Endodermal cell (in vitro differentiated cells): ENCODE results near the gene ALKBH7. TPM values are rescaled to one million over a fixed set of nuclear protein-coding genes. Genes with fewer than 3 reads are reported as not detected.
A peak's percentile ranks its signal among the peaks of the same experiment; 100 is the strongest.

Experiments
- DNase-seq: peaks from one replicate; pipeline ENCODE4 v3.0.0-alpha.2; 2017
- H3K27ac ChIP-seq: 2 replicates; pipeline ENCODE4 v1.5.1; 2013; ENCODE audit warnings: mild to moderate bottlenecking, low read depth, low read length, moderate library complexity
- H3K27me3 ChIP-seq: 2 replicates; pipeline ENCODE4 v1.6.1; 2013; ENCODE audit warnings: mild to moderate bottlenecking, low read length, moderate library complexity; ENCODE audit not compliant: insufficient read depth, control insufficient read depth, poor library complexity, severe bottlenecking
- H3K36me3 ChIP-seq: 2 replicates; pipeline ENCODE4 v1.7.0; 2013; ENCODE audit warnings: mild to moderate bottlenecking, low read length, moderate library complexity; ENCODE audit not compliant: control insufficient read depth, insufficient read depth
- H3K4me1 ChIP-seq: one replicate; pipeline ENCODE4 v1.7.0; 2013; ENCODE audit warnings: low read length; ENCODE audit not compliant: control insufficient read depth, insufficient read depth
- H3K4me3 ChIP-seq: 2 replicates; pipeline ENCODE4 v1.5.1; 2013; ENCODE audit warnings: mild to moderate bottlenecking, low read length, moderate library complexity
- H3K9ac ChIP-seq: 2 replicates; pipeline ENCODE4 v1.6.1; 2013; ENCODE audit warnings: mild to moderate bottlenecking, low read length, moderate library complexity; ENCODE audit not compliant: poor library complexity, severe bottlenecking; ENCODE audit errors: extremely low read depth
- H3K9me3 ChIP-seq: 2 replicates; pipeline ENCODE4 v1.6.1; 2013; ENCODE audit warnings: mild to moderate bottlenecking, low read length, moderate library complexity; ENCODE audit not compliant: control insufficient read depth
- H3K27ac Mint-ChIP-seq: 2 replicates; pipeline ENCODE4 v1.8.0; 2020; ENCODE audit warnings: mixed read lengths
- H3K27me3 Mint-ChIP-seq: 2 replicates; pipeline ENCODE4 v1.8.0; 2021; ENCODE audit warnings: mild to moderate bottlenecking, mixed read lengths; ENCODE audit not compliant: insufficient read depth
- H3K36me3 Mint-ChIP-seq: 2 replicates; pipeline ENCODE4 v1.8.0; 2020; ENCODE audit warnings: low read depth, mixed read lengths
- H3K4me1 Mint-ChIP-seq: 2 replicates; pipeline ENCODE4 v1.8.0; 2020; ENCODE audit warnings: mixed read lengths
- H3K4me3 Mint-ChIP-seq: 2 replicates; pipeline ENCODE4 v1.8.0; 2020; ENCODE audit warnings: mild to moderate bottlenecking, moderate library complexity, mixed read lengths
- H3K9me3 Mint-ChIP-seq: 2 replicates; pipeline ENCODE4 v1.8.0; 2020; ENCODE audit warnings: mild to moderate bottlenecking, mixed read lengths
- WGBS, 2 experiments: methylation state at CpG; one replicate each; pipeline versions ENCODE4 v1.1.5 to v1.1.7; 2013; ENCODE audit warnings: missing lambda C conversion rate in 2 of 2, mixed read lengths in 1 of 2; ENCODE audit not compliant: insufficient coverage in 1 of 2, insufficient read length in 1 of 2; 5-methylcytosine and 5-hydroxymethylcytosine counted together
- total RNA-seq, 2 donors: library from RNA; stranded (reverse); fragmentation: NEBNext Ultra II Directional in 1 of 2; extraction: Animal tissue kit (Norgen Biotek cat#: 25700) in 1 of 2; gene quantifications; 2 replicates in 1 of 2; 3 replicates in 1 of 2; pipeline ENCODE4 v1.2.1, GENCODE V29; 2021
- TF ChIP-seq, protein P1 (sequence below): fragments of 200-600 bp; sonication (generic); conservative IDR thresholded peaks from 2 replicates; pipeline ENCODE4 v1.5.0; 2021; ENCODE audit warnings: antibody characterized with exemption, mild to moderate bottlenecking

Gene ALKBH7
- total RNA-seq, 2 donors from 2014 or later, result 80.0 to 98.3 TPM

DNA sequence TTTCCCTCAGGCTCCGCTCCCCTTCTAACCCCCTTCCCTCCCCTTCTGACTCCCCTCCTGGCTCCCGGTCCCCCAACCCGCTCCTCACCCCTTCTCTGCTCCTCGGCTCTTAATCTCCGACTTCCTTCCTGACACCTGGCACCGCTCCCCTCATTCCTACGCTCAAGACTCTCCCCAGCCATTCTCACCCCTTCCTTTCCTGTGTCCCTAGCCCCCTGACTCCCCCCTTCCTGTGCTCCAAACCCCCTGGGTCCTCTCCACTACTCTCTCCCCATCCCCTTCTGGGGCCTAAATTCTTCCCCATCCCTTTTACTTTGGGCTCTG, 10.6 kb upstream of the ALKBH7 start:
- Mint-ChIP-seq H3K4me3 (peak overlapping the region; percentile 75), H3K4me1 (peaks cover 3% of the 10 kb centered on the region), H3K9me3 (no peaks in the 10 kb centered on the region), H3K36me3 (peaks cover 25% of the 10 kb centered on the region), H3K27ac (peak overlapping the region; percentile 84), H3K27me3 (peaks cover 4% of the 10 kb centered on the region)
- Histone ChIP-seq H3K27me3 (no peaks in the 10 kb centered on the region), H3K9ac (peak overlapping the region; percentile 49), H3K9me3 (no peaks in the 10 kb centered on the region), H3K36me3 (peaks cover 23% of the 10 kb centered on the region), H3K27ac (no peak overlapping the region), H3K4me1 (no peaks in the 10 kb centered on the region), H3K4me3 (peak overlapping the region; percentile 86)
- TF ChIP-seq, protein P1, sequence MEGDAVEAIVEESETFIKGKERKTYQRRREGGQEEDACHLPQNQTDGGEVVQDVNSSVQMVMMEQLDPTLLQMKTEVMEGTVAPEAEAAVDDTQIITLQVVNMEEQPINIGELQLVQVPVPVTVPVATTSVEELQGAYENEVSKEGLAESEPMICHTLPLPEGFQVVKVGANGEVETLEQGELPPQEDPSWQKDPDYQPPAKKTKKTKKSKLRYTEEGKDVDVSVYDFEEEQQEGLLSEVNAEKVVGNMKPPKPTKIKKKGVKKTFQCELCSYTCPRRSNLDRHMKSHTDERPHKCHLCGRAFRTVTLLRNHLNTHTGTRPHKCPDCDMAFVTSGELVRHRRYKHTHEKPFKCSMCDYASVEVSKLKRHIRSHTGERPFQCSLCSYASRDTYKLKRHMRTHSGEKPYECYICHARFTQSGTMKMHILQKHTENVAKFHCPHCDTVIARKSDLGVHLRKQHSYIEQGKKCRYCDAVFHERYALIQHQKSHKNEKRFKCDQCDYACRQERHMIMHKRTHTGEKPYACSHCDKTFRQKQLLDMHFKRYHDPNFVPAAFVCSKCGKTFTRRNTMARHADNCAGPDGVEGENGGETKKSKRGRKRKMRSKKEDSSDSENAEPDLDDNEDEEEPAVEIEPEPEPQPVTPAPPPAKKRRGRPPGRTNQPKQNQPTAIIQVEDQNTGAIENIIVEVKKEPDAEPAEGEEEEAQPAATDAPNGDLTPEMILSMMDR, result no peak
- 0 to 4% methylated on average over 7 of the region's 7 CpGs for WGBS, 2 experiments
- no peak for DNase-seq

- peak overlapping the region; percentile 84 for H3K27ac Mint-ChIP-seq
- Histone ChIP-seq H3K9me3 (no peaks in the 10 kb centered on the region), H3K9ac (peak overlapping the region; percentile 49), H3K36me3 (peaks cover 27% of the 10 kb centered on the region), H3K4me1 (no peaks in the 10 kb centered on the region), H3K27me3 (no peaks in the 10 kb centered on the region), H3K4me3 (peak overlapping the region; percentile 86), H3K27ac (no peak overlapping the region)
- peaks cover 3% of the 10 kb centered on the region for H3K4me1 Mint-ChIP-seq
- peaks cover 4% of the 10 kb centered on the region for H3K27me3 Mint-ChIP-seq
- DNase-seq, result no peak
- TF ChIP-seq, protein P1, result no peak
- H3K36me3 Mint-ChIP-seq, result peaks cover 29% of the 10 kb centered on the region
- WGBS, 2 experiments, result 63 to 82% methylated on average over 8 to 11 of the region's 11 CpGs
- peak overlapping the region; percentile 75 for H3K4me3 Mint-ChIP-seq
- H3K9me3 Mint-ChIP-seq, result no peaks in the 10 kb centered on the region
Observed at GRCh38 chr19:6362351-6362801, 10.2 kb upstream of the ALKBH7 start.

GRCh38 chr19:6364353-6364752, 8.2 kb upstream of the ALKBH7 start:
- H3K36me3 ChIP-seq, result peaks cover 37% of the 10 kb centered on the region
- DNase-seq, result no peak
- Mint-ChIP-seq H3K36me3 (peaks cover 45% of the 10 kb centered on the region), H3K9me3 (no peaks in the 10 kb centered on the region), H3K4me1 (peaks cover 3% of the 10 kb centered on the region), H3K4me3 (no peak overlapping the region), H3K27me3 (peaks cover 2% of the 10 kb centered on the region), H3K27ac (no peak overlapping the region)
- H3K27me3 ChIP-seq, result no peaks in the 10 kb centered on the region
- H3K4me1 ChIP-seq, result no peaks in the 10 kb centered on the region
- TF ChIP-seq, protein P1, result no peak
- no peak overlapping the region for H3K27ac ChIP-seq
- no peak overlapping the region for H3K4me3 ChIP-seq
- no peaks in the 10 kb centered on the region for H3K9me3 ChIP-seq
- no peak overlapping the region for H3K9ac ChIP-seq
- 96% methylated on average over 21 of the region's 21 CpGs; no CpG with 5 or more reads in 1 of the 2 experiments for WGBS, 2 experiments
